ENCODE results near the gene SCARB2. TPM values are rescaled to one million over a fixed set of nuclear protein-coding genes. Genes with fewer than 3 reads are reported as not detected.

SCARB2 gene
- total RNA-seq, 1 donor = 200 TPM

GRCh38 chr4:76219299-76220055, 5.9 kb upstream of the SCARB2 start:
- no peak overlapping the region for H3K27ac ChIP-seq (ENCODE audit: low read depth, low read length)
- H3K4me3 ChIP-seq (ENCODE audit: insufficient read depth, low read length) = no peak overlapping the region
- no peak overlapping the region for H2AFZ ChIP-seq (ENCODE audit: low read length)
- no peaks in the 10 kb centered on the region for H3K9me3 ChIP-seq (ENCODE audit: low read depth, low read length)
- DNase-seq (ENCODE audit: insufficient read length, low spot score, missing footprints) = no peak
- no peaks in the 10 kb centered on the region for H3K79me2 ChIP-seq (ENCODE audit: insufficient read depth, low read length)
- peaks cover 13% of the 10 kb centered on the region for H3K4me1 ChIP-seq (ENCODE audit: insufficient read depth, low read length)
- TF ChIP-seq, protein P1, sequence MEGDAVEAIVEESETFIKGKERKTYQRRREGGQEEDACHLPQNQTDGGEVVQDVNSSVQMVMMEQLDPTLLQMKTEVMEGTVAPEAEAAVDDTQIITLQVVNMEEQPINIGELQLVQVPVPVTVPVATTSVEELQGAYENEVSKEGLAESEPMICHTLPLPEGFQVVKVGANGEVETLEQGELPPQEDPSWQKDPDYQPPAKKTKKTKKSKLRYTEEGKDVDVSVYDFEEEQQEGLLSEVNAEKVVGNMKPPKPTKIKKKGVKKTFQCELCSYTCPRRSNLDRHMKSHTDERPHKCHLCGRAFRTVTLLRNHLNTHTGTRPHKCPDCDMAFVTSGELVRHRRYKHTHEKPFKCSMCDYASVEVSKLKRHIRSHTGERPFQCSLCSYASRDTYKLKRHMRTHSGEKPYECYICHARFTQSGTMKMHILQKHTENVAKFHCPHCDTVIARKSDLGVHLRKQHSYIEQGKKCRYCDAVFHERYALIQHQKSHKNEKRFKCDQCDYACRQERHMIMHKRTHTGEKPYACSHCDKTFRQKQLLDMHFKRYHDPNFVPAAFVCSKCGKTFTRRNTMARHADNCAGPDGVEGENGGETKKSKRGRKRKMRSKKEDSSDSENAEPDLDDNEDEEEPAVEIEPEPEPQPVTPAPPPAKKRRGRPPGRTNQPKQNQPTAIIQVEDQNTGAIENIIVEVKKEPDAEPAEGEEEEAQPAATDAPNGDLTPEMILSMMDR (IDR thresholded peaks at IDR 0.05; ENCODE audit: extremely low read depth, low read depth, low read length) = no peak
- no peaks in the 10 kb centered on the region for H3K36me3 ChIP-seq (ENCODE audit: insufficient read depth, low read length)
- no peaks in the 10 kb centered on the region for H3K27me3 ChIP-seq (ENCODE audit: insufficient read depth, low read length)
- H4K20me1 ChIP-seq (ENCODE audit: insufficient read depth, low read length) = no peaks in the 10 kb centered on the region
- H3K4me2 ChIP-seq (ENCODE audit: insufficient read depth, low read length) = peak overlapping the region; percentile 20

DNA sequence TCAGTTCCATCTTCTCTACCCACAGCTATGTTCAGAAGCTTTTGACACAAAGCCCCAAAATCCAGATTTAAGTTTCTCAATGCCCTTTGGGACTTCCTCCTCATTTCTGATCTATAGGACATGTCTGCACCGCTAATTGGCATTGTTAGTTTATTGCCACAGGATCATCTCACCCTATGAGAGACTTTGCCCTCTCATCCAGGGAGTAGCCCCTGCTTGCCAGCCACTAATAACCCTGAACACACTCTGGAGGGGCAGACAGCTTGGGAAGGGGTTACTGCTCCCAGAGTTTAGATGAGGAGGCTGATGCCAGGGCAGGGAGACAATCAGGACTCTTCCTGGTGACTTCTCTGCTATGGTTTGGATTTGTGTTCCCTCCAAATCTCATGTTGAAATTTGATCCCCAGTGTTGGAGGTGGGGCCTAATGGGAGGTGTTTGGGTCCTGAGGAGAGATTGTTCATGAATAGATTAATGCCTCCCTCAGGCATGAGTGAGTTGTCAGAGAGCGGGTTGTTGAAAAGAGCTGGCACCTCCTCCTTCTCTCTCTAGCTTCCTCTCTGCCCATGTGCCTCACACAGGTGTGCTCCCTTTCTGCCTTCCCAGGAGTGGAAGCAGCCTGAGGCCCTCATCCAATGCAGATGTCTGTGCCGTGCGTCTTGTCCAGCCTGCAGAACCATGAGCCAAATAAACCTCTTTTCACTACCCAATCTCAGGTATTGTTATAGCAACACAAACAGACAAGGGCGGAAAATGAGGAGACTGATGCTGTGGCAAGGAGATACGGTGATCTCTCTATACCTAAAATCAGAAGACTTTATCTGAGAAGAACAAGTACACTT, 3.6 kb upstream of the SCARB2 start:
- TF ChIP-seq, protein P1 (IDR thresholded peaks at IDR 0.05; ENCODE audit: extremely low read depth, low read depth, low read length) = no peak
- Histone ChIP-seq H3K79me2 (ENCODE audit: insufficient read depth, low read length) (peaks cover 14% of the 10 kb centered on the region), H2AFZ (ENCODE audit: low read length) (no peak overlapping the region), H3K36me3 (ENCODE audit: insufficient read depth, low read length) (no peaks in the 10 kb centered on the region), H3K4me3 (ENCODE audit: insufficient read depth, low read length) (no peak overlapping the region), H3K9me3 (ENCODE audit: low read depth, low read length) (no peaks in the 10 kb centered on the region), H4K20me1 (ENCODE audit: insufficient read depth, low read length) (peaks cover 7% of the 10 kb centered on the region), H3K4me2 (ENCODE audit: insufficient read depth, low read length) (no peak overlapping the region), H3K4me1 (ENCODE audit: insufficient read depth, low read length) (peaks cover 23% of the 10 kb centered on the region), H3K27me3 (ENCODE audit: insufficient read depth, low read length) (no peaks in the 10 kb centered on the region), H3K27ac (ENCODE audit: low read depth, low read length) (no peak overlapping the region)
- no peak for DNase-seq (ENCODE audit: insufficient read length, low spot score, missing footprints)

DNA sequence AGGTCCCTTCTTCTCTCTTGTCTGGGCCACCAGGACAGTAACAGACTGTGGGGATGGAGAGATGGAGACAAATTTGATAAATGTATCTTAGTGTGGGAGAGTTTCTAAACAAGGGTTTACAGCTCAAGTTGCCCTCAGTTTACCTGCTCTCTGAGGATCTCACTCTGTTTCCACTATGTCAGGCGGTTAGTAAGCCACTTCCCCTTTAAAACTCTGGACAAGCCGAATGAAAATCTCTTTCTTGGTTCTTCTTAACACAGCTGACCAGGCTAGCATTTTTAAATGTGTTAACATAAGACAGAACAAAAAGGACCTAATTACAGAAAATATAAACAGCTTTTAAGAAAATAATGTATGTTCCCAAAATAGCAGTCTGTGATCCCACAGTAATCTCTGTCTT, 2.9 kb upstream of the SCARB2 start:
- Histone ChIP-seq H4K20me1 (ENCODE audit: insufficient read depth, low read length) (peaks cover 7% of the 10 kb centered on the region), H3K27ac (ENCODE audit: low read depth, low read length) (no peak overlapping the region), H3K9me3 (ENCODE audit: low read depth, low read length) (no peaks in the 10 kb centered on the region), H3K27me3 (ENCODE audit: insufficient read depth, low read length) (no peaks in the 10 kb centered on the region), H3K4me1 (ENCODE audit: insufficient read depth, low read length) (peaks cover 29% of the 10 kb centered on the region), H3K79me2 (ENCODE audit: insufficient read depth, low read length) (peaks cover 21% of the 10 kb centered on the region), H2AFZ (ENCODE audit: low read length) (no peak overlapping the region), H3K4me2 (ENCODE audit: insufficient read depth, low read length) (no peak overlapping the region), H3K36me3 (ENCODE audit: insufficient read depth, low read length) (no peaks in the 10 kb centered on the region), H3K4me3 (ENCODE audit: insufficient read depth, low read length) (no peak overlapping the region)
- DNase-seq (ENCODE audit: insufficient read length, low spot score, missing footprints) = no peak
- TF ChIP-seq, protein P1 (IDR thresholded peaks at IDR 0.05; ENCODE audit: extremely low read depth, low read depth, low read length) = no peak

DNA sequence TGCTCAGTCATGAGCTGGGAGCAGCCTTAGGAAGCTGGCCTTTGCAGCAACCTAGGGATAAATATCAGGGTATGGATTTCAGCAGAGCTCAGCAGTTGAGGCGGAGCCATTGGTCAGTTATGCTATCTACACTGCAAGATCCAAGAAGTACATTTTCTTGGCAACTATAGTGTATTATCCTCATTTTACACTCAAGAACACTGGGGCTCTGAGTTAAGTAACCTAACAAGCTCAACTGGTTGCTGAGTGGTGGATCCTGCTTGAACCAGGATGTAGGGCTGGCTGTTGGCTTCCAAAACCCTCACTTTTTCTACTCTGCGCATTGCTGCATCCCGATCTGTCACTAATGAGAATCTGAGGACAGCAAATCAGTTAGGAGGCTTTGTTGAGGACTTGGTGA, 1.5 kb upstream of the SCARB2 start:
- TF ChIP-seq, protein P1 (IDR thresholded peaks at IDR 0.05; ENCODE audit: extremely low read depth, low read depth, low read length) = no peak
- Histone ChIP-seq H4K20me1 (ENCODE audit: insufficient read depth, low read length) (peaks cover 7% of the 10 kb centered on the region), H2AFZ (ENCODE audit: low read length) (no peak overlapping the region), H3K9me3 (ENCODE audit: low read depth, low read length) (no peaks in the 10 kb centered on the region), H3K27me3 (ENCODE audit: insufficient read depth, low read length) (no peaks in the 10 kb centered on the region), H3K36me3 (ENCODE audit: insufficient read depth, low read length) (no peaks in the 10 kb centered on the region), H3K4me1 (ENCODE audit: insufficient read depth, low read length) (peaks cover 44% of the 10 kb centered on the region), H3K4me3 (ENCODE audit: insufficient read depth, low read length) (no peak overlapping the region), H3K4me2 (ENCODE audit: insufficient read depth, low read length) (no peak overlapping the region), H3K79me2 (ENCODE audit: insufficient read depth, low read length) (peaks cover 35% of the 10 kb centered on the region), H3K27ac (ENCODE audit: low read depth, low read length) (no peak overlapping the region)
- DNase-seq (ENCODE audit: insufficient read length, low spot score, missing footprints) = no peak

All from osteoblast (primary cell).